GM19452 (cell line): Measurements from ENCODE around the gene TSPAN19.
"Not testable (repeated sequence)": the region's sequence is repeated elsewhere in the genome, so short reads cannot be mapped to it uniquely, and the experiment has no call there.

Source experiments
- ATAC-seq: cut with Tn5 transposase; IDR thresholded peaks from one replicate; pipeline ENCODE4 v1.9.1; 2021; ENCODE audit not compliant: unreplicated experiment

TSPAN19 gene

GRCh38 chr12:85036234-85036707 lies at the start of gene TSPAN19, which contains the start of gene LRRIQ1:
TSS of gene TSPAN19 (minus strand) at chr12:85036277. CDS start at chr12:85029946, 6,331 bp downstream.
TSS of gene LRRIQ1 (plus strand) at chr12:85036351. CDS start at chr12:85038177, 1,826 bp downstream.
- ATAC-seq: peak; percentile 99

DNA sequence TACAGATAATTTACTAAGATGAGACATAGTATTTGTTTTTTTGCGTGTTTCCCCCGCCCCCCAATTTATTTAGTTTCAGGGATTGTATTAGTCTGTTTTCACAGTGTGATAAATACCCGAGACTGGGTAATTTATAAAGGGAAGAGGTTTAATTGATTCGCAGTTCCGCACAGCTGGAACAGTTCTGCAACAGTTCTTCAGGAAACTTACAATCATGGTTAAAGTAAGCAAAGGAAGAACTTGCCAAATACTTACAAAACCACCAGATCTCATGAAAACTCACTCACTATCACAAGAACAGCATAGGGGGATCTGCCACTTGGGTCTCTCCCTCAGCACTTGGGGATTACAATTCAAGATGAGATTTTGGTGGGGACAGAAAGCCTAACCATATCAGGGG lies 49.0 kb upstream of the TSPAN19 start:
- ATAC-seq: no peak

DNA sequence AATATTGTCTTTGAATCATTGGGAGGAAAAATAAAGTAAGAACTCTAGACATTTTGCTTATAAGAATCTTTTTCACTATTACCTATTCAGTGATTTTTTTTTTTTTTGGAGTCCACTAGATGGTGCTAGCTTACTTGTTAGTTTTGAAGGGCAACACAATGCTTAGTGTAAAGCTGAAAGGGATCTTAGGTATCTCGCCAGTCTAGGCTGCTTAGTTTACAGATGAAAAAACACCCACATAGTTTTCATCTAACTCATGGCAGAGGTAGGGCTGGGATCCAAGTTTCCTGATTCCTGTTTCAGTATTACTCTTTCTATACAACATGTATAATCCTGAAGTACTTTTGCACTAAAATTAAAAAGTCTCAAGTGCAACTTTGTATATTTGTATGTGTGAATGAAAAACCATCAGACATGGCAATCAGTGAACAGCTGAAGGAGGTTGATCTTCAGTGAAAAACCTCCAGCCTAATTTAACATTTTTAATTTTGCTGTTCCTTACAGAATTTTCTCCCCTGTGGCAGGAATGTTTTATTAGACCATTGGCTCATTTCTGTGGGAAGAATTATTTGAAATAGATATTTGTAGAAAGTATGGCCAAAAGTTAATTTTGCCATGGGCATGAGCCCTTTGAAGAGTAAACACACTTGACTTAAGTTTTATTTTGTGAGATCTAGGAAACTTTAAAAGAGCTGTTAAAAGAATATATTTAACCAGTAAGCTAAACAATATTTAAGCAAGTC lies 40.8 kb upstream of the TSPAN19 start:
- ATAC-seq: peak; percentile 66

DNA sequence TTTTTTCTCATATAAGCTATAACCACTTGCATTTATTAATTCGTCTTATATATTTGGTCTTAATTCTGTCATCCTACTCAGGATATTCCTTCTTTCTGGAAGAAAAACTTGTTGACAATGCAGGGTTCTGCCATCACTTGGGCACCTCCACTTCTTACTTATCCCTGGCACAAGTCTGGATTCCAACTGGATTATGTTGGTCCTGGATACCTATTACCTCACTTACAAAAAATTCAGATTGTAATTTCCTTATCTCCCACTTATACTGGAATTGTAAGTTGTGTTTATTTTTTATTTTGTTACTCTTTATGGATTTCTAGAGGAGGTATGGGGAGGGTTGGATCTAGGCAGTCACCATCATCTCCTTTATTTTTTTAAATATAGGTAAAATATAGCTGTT lies 36.7 kb upstream of the TSPAN19 start:
- no peak for ATAC-seq

GRCh38 chr12:85065837-85066482 lies 29.9 kb upstream of the TSPAN19 start:
- ATAC-seq: no peak

GRCh38 chr12:85060916-85061315 lies 24.8 kb upstream of the TSPAN19 start:
- ATAC-seq: no peak

GRCh38 chr12:85059594-85059993 lies 23.5 kb upstream of the TSPAN19 start:
- no peak for ATAC-seq

GRCh38 chr12:85058339-85058738 lies 22.3 kb upstream of the TSPAN19 start:
- ATAC-seq: no peak

- ATAC-seq: no peak
Measured at GRCh38 chr12:85057370-85057963, 21.4 kb upstream of the TSPAN19 start.

DNA sequence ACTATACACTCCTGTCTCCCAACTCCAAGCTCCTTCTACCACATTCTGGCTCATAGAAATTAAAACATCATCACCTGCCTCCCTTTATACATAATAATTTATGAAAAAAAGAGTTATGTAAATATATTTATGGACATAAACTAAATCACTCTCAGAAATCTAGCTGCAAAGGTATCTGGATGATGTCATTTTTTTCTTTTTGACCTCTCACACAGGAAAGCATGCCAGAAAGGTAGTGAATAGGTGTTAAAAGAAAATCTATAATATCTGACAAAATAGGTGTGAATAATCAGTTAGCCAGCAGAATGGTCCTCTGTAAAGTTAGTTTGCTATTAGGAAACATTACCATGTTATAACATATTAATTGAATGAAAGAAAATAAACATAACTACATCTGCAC lies 7.8 kb upstream of the TSPAN19 start:
- ATAC-seq: no peak

DNA sequence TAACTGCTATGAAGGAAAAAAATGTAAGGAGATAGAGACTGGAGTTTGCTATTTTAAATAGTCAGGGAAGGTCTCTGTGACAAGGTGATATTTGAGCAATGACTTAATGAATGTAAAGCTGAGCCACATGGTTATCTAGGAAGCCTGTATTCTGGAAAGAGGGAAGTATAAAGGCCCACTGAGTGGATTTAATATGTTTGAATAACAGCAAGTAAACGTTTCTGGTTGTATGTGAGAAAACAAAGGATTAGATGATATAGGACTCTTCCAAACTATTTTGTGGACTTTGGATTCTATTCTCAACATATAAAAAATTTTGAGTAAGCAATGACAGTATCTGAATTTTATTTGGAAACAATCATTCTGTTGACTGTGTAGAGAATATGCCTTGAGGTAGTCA lies 5.3 kb upstream of the TSPAN19 start:
- no peak for ATAC-seq

DNA sequence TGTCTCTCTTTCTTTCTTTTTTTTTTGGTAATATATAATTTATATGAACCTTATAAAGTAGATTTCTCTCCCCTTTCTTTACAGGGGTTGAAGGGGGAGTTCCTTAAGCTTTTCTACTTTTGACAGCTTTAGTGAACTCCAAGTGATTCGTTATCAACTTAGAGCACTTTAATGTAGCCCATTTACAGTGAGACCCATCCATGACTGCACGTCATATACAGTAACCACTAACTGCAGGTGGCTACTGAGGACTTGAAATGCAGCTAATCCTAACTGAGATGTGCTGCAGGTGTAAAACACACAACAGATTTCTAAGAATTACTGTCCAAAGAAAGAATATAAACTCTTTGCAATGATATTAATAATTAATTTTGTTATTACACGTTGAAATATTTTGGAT lies 656 bp upstream of the TSPAN19 start:
- no peak for ATAC-seq

- ATAC-seq: no peak
Measured at GRCh38 chr12:85029456-85029855, 6.6 kb downstream of the TSPAN19 start.

DNA sequence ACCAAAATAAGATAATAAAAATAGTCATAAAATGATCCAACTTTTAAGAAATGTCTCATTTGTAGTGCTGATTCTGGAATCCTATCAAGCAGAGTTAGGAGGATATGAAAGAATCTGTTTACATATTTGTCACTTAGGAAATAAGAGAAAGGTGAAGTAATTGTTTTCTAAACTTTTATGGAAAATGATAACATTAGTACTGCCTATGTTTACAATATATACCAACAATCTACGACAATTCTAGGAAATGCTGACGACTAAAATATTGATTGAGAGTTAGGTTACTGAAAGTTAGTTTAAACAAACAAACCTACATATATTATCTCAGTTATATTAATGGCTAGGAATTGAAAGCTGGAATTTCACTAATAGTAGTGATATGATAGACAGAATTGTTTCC lies 18.0 kb downstream of the TSPAN19 start:
- no peak for ATAC-seq

DNA sequence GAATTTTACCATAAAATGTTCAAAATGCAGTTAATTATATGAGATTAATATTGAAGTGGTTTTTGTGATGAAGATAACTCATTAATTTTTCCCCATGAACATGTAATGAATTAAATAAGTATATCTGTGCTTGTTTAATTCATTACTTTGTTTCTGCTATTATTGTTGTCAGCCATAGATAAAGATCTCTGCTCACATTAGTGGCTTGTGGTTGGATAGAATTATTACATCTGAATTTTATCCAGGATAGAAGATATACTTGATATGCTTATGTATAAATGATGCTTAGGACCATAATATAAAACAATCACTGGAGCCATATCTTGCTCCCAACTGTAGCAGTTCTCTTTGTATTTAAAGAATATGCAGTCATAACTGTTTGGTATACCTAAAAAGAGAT lies 18.5 kb downstream of the TSPAN19 start:
- ATAC-seq: no peak

DNA sequence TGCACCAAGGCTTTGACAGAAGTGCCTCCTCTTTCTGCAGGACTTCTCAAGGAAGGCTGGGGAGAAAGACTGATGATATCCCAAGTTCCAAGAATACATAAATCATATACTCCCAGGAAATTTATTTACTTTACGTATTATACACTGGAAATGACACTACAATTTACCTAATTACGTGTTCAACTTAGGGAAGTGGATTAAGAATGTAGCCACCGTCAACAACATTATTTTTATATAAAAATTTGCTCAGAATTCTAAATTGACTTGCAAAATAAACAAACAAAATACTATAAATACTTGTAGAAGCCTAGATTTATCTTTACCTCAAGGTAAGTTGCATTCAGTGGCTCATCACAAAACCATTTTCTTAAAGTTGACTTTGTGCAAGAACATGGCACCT lies 18.9 kb downstream of the TSPAN19 start:
- no peak for ATAC-seq

GRCh38 chr12:85016413-85016812 lies 19.7 kb downstream of the TSPAN19 start:
- no peak for ATAC-seq

GRCh38 chr12:85007836-85008235 lies 28.2 kb downstream of the TSPAN19 start:
- ATAC-seq: no peak

DNA sequence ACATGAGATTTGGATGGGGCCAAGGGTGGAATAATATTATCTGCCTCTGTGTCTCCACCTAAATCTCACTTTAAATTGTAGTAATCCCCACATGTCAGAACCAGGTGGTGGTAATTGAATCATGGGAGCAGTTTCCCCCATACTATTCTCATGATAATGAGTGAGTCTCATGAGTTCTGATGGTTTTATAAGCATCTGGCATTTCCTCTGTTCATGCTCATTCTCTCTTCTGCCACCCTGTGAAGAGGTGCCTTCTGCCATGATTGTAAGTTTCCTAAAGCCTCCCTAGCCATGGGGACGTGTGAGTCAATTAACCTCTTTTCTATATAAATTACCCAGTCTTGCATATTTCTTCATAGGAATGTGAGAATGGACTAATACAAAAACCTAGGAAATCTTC lies 29.9 kb downstream of the TSPAN19 start:
- no peak for ATAC-seq

GRCh38 chr12:85005615-85006014 lies 30.5 kb downstream of the TSPAN19 start:
- no peak for ATAC-seq

DNA sequence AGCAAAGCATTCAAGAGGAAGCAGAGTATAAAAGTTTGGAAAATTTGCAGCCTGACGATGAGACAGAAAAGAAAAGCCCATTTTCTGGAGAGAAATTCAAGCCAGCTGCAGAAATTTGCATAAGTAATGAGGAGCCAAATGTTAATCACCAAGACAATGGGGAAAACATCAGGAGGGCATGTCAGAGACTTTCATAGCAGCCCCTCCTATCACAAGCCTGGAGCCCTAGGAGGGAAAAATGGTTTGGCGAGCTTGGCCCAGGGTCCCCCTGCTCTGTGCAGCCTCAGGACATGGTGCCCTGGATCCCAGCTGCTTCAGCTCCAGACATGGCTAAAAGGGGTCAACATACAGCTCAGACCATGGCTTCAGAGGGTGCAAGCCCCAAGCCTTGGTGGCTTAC lies 31.0 kb downstream of the TSPAN19 start:
- not testable (repeated sequence) for ATAC-seq

DNA sequence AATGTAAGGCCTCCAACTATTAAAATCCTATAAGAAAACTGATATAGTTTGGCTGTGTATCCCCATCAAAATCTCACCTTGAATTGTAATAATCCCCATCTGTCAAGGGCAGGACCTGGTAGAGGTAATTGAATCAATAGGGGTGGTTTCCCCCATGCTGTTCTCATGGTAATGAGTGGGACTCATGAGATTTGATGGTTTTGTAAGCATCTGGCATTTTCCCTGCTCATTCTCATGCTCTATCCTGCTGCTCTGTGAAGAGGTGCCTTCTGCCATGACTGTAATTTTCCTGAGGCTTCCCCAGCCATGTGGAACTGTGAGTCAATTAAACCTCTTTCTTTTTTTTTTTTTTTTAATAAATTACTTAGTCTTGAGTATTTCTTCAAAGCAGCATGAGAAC lies 31.9 kb downstream of the TSPAN19 start:
- ATAC-seq: no peak
